Tibial artery (tissue), 4 donors: ENCODE data around the gene SETD3.

Source experiments
- DNase-seq, 2 donors: peaks; one replicate each; pipeline ENCODE4 v3.0.0-alpha.2; 2019
- H3K27ac ChIP-seq, 2 donors: fragments of 200-600 bp; sonication (generic) in 1 of 2; 1 replicate in 1 of 2; 2 replicates in 1 of 2; pipeline ENCODE4 v1.5.1; 2018 to 2019; ENCODE audit warnings: mild to moderate bottlenecking in 1 of 2
- H3K27me3 ChIP-seq, 2 donors: fragments of 200-600 bp; sonication (generic) in 1 of 2; one replicate each; pipeline versions ENCODE4 v1.5.1 to v1.6.0; 2016 to 2019
- H3K36me3 ChIP-seq, 3 donors: fragments of 200-600 bp; sonication (generic) in 2 of 3; one replicate each; pipeline ENCODE4 v1.5.1; 2016 to 2019; ENCODE audit warnings: mild to moderate bottlenecking in 2 of 3
- H3K4me1 ChIP-seq, 4 donors: fragments of 200-600 bp; sonication (generic) in 2 of 4; 1 replicate in 3 of 4; 2 replicates in 1 of 4; pipeline ENCODE4 v1.5.1; 2016 to 2019
- H3K4me3 ChIP-seq, 2 donors: fragments of 200-600 bp; sonication (generic) in 1 of 2; 1 replicate in 1 of 2; 2 replicates in 1 of 2; pipeline ENCODE4 v1.5.1; 2018 to 2019; ENCODE audit warnings: mild to moderate bottlenecking in 2 of 2
- H3K9me3 ChIP-seq, 3 donors: fragments of 200-600 bp; sonication (generic) in 1 of 3; one replicate each; pipeline ENCODE4 v1.5.1; 2016 to 2019
- intact Hi-C: fragments of 100-400 bp; cut with DNase I; formaldehyde crosslinking; loops from one replicate; pipeline ENCODE4 v1.15.0; 2023; ENCODE audit warnings: low total_unique reads
- TF ChIP-seq, protein P1 (sequence below), 2 experiments: fragments of 200-600 bp in 1 of 2; fragments of 450-650 bp in 1 of 2; IDR thresholded peaks; one replicate each; pipeline ENCODE4 v1.5.1; 2017 to 2019; ENCODE audit warnings: antibody characterized with exemption in 2 of 2, mild to moderate bottlenecking in 1 of 2, moderate library complexity in 1 of 2

SETD3 gene

GRCh38 chr14:99380402-99380801, 100.3 kb downstream of the SETD3 start:
- peaks cover 0 to 3% (median 0%) of the 10 kb centered on the region in 3 donors for H3K9me3 ChIP-seq
- H3K27ac ChIP-seq, result no peak overlapping the region
- no peak overlapping the region for H3K4me3 ChIP-seq
- H3K4me1 ChIP-seq, result no peaks in the 10 kb centered on the region
- TF ChIP-seq, protein P1, sequence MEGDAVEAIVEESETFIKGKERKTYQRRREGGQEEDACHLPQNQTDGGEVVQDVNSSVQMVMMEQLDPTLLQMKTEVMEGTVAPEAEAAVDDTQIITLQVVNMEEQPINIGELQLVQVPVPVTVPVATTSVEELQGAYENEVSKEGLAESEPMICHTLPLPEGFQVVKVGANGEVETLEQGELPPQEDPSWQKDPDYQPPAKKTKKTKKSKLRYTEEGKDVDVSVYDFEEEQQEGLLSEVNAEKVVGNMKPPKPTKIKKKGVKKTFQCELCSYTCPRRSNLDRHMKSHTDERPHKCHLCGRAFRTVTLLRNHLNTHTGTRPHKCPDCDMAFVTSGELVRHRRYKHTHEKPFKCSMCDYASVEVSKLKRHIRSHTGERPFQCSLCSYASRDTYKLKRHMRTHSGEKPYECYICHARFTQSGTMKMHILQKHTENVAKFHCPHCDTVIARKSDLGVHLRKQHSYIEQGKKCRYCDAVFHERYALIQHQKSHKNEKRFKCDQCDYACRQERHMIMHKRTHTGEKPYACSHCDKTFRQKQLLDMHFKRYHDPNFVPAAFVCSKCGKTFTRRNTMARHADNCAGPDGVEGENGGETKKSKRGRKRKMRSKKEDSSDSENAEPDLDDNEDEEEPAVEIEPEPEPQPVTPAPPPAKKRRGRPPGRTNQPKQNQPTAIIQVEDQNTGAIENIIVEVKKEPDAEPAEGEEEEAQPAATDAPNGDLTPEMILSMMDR (IDR thresholded peaks at IDR 0.05), result no peak
- no peak for DNase-seq
- intact Hi-C loops, result no loop called here
- H3K27me3 ChIP-seq, result peaks cover 0 to 30% of the 10 kb centered on the region in 2 donors
- H3K36me3 ChIP-seq, result no peaks in the 10 kb centered on the region

DNA sequence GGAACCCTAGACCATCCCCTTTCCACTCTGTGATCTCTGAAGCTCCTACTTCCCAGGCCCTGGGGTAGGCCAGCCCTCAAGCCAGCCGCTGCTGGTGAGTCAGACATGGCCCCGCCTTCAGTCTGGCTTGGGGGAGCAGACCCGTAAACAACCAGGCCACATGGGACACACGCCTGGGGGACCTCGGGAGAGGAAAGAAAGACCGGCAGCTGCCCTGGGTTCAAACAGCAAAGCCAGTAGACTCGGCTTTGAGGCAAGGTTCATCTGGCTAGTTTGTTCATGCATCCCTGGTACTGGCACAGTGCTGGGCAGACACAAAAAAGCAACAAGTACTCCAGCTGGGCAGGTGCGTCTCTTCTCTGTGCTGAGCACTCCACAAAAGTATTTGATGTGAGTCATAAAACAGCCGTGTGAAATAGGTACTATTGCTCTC, 101.9 kb downstream of the SETD3 start:
- intact Hi-C loops, result no loop called here
- DNase-seq, result no peak
- no peaks in the 10 kb centered on the region for H3K4me1 ChIP-seq
- peaks cover 0 to 28% of the 10 kb centered on the region in 2 donors for H3K27me3 ChIP-seq
- no peaks in the 10 kb centered on the region for H3K9me3 ChIP-seq
- H3K4me3 ChIP-seq, result no peak overlapping the region
- H3K27ac ChIP-seq, result no peak overlapping the region
- TF ChIP-seq, protein P1 (IDR thresholded peaks at IDR 0.05), result no peak
- H3K36me3 ChIP-seq, result no peaks in the 10 kb centered on the region

DNA sequence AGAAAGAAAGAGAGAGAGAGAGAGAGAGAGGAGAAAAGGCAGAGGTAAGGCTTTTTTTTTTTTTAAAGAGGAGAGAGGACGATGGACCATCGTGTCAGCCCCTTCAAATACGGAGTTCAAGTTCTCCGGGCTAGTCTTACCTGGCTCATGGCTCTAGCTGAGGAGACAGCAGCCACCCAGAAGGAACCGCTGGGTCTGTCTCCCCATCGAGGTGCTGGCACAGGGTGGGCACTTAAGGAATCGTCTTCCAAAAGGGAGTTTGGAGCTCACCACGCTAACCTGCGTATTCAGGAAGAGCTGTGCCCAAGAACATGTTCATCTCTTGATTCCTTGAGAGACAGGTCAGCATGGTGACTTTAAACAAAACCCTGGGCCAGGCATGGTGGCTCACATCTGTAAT, 102.7 kb downstream of the SETD3 start:
- TF ChIP-seq, protein P1 (IDR thresholded peaks at IDR 0.05), result no peak
- DNase-seq, result no peak
- no peak overlapping the region for H3K27ac ChIP-seq
- intact Hi-C loops, result no loop called here
- H3K27me3 ChIP-seq, result peaks cover 0 to 24% of the 10 kb centered on the region in 2 donors
- H3K4me3 ChIP-seq, result no peak overlapping the region
- H3K36me3 ChIP-seq, result no peaks in the 10 kb centered on the region
- no peaks in the 10 kb centered on the region for H3K9me3 ChIP-seq
- H3K4me1 ChIP-seq, result no peaks in the 10 kb centered on the region

DNA sequence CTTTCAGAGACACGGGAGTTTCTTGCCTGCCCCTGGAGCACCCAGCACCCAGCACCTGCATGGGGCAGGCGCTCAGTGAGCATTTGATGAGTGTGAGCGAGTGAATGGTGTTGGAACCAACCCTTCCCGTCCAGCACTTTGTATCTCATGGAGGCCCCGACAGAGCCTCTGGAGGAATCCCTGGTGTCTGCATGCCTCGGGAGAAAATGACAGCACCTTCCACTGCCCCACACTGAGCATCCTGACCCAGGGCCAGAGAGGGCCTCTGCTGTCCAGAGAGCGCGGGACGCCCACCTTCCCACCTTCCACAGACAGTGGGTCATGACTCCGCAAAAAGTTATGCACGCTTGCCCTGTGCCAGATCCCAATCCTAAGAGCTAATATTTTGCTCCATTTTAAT, 105.7 kb downstream of the SETD3 start:
- Histone ChIP-seq H3K4me1 (no peaks in the 10 kb centered on the region), H3K27ac (no peak overlapping the region), H3K27me3 (peaks cover 0 to 5% of the 10 kb centered on the region in 2 donors), H3K9me3 (no peaks in the 10 kb centered on the region), H3K4me3 (no peak overlapping the region), H3K36me3 (no peaks in the 10 kb centered on the region)
- DNase-seq, result no peak
- TF ChIP-seq, protein P1 (IDR thresholded peaks at IDR 0.05), result no peak
- intact Hi-C loops, result no loop called here

GRCh38 chr14:99363616-99364290, 116.9 kb downstream of the SETD3 start:
- DNase-seq, result peak in 1 of 2 donors; percentile 43
- TF ChIP-seq, protein P1 (IDR thresholded peaks at IDR 0.05), result no peak

More at GRCh38 chr14:99363616-99364290, 116.9 kb downstream of the SETD3 start:
- intact Hi-C loops, result no loop called here
- no peaks in the 10 kb centered on the region for H3K36me3 ChIP-seq
- H3K4me1 ChIP-seq, result no peaks in the 10 kb centered on the region
- no peaks in the 10 kb centered on the region for H3K9me3 ChIP-seq
- H3K4me3 ChIP-seq, result no peak overlapping the region
- no peak overlapping the region for H3K27ac ChIP-seq
- no peaks in the 10 kb centered on the region for H3K27me3 ChIP-seq
